ENCODE measurements around the gene ZNF500.
"Not testable (repeated sequence)": the region's sequence is repeated elsewhere in the genome, so short reads cannot be mapped to it uniquely, and the experiment has no call there.

The ZNF500 gene

DNA sequence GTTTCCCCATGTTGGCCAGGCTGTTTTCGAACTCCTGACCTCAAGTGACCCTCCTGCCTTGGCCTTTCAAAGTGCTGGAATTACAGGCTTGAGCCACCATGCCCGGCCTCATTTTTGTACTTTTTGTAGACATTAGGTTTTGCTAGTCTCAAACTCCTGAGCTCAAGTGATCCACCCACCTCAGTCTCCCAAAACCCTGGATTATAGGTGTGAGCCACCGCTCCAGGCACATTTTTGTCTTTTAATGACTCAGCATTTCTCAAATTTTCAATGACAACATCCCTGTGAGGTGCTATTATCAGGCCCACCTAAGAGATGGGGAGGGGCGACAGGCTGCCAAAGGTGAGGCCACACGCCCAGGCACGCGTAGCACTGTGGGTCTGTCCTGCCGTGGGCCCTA is 20.1 kb upstream of the ZNF500 start (continued):
- TF ChIP-seq, protein P1, sequence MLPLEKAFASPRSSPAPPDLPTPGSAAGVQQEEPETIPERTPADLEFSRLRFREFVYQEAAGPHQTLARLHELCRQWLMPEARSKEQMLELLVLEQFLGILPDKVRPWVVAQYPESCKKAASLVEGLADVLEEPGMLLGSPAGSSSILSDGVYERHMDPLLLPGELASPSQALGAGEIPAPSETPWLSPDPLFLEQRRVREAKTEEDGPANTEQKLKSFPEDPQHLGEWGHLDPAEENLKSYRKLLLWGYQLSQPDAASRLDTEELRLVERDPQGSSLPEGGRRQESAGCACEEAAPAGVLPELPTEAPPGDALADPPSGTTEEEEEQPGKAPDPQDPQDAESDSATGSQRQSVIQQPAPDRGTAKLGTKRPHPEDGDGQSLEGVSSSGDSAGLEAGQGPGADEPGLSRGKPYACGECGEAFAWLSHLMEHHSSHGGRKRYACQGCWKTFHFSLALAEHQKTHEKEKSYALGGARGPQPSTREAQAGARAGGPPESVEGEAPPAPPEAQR (tag by site-specific recombination; IDR thresholded peaks at IDR 0.05): no peak
- TF ChIP-seq ZNF624 (tag by site-specific recombination; IDR thresholded peaks at IDR 0.05) (no peak), BCL11B (tag by site-specific recombination; IDR thresholded peaks at IDR 0.05; ENCODE audit: low read depth) (no peak)

DNA sequence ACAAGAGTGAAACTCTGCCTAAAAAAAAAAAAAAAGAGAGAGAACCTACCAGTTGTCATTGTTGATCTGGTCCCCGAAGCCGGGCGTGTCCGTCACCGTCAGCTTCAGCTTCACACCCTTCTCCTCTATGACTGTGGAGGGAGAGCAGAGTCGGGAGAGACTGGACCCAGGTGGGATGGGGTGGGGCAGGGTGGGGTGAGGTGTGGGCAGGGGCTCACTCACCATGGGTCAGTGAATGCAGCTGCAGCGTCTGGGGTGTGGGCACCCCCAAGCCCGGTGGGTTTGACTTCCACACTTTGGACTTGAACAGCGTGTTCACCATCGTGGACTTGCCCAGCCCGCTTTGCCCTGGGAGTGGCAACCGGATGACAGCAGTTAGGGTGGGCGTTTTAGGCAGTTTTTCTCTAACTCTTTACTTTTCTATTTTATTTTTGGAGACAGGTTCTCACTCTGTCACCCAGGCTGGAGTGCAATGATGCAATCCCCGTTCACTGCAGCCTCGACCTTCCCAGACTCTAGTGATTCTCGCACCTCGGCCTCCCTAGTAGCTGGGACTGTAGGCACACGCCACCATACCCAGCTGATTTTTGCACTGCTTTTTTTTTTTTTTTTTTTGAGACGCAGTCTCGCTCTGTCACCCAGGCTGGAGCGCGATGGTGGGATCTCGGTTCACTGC is 18.9 kb upstream of the ZNF500 start:
- CTCF ChIA-PET: no interaction called here
- Histone ChIP-seq H3K9me3 (ENCODE audit: control insufficient read depth, insufficient read depth, low read depth, low read length) (no peaks in the 10 kb centered on the region), H3K4me3 (ENCODE audit: low read depth, low read length) (no peak overlapping the region), H3K27ac (ENCODE audit: extremely low read depth, low read depth, low read length) (no peak overlapping the region), H3K36me3 (ENCODE audit: control insufficient read depth in 2 of 2, insufficient read depth in 1 of 2, low read length in 2 of 2) (no peaks in the 10 kb centered on the region), H3K4me1 (ENCODE audit: control insufficient read depth, insufficient read depth, low read length) (no peaks in the 10 kb centered on the region)
- no peak for TF ChIP-seq KLF16 (tag by site-specific recombination; IDR thresholded peaks at IDR 0.05)
- peak; percentile 97 for TF ChIP-seq KLF1 (tag by site-specific recombination; IDR thresholded peaks at IDR 0.05)
- POLR2A ChIA-PET: no interaction called here

DNA sequence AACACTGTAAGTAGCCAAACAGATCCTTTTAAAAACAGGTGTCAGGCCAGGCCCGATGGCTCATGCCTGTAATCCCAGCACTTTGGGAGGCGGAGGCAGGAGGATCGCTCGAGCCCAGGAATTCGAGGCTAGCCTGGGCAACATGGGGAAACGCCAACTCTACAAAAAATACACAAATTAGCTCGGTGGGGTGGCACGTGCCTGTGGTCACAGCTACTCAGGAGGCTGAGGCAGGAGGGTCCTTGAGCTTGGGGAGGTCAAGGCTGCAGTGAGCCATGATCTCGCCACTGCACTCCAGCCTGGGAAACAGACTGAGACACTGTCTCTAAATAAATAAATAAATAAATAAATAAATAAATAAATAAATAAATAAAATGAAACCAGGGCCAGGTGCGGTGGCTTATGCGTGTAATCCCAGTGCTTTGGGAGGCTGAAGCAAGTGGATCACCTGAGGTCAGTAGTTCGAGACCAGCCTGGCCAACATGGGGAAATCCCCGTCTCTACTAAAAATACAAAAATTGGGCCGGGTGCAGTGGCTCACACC is 17.6 kb upstream of the ZNF500 start:
- H3K27ac ChIP-seq (ENCODE audit: extremely low read depth, low read depth, low read length); H3K4me3 ChIP-seq (ENCODE audit: low read depth, low read length); H3K9me3 ChIP-seq (ENCODE audit: control insufficient read depth, insufficient read depth, low read depth, low read length); H3K36me3 ChIP-seq (ENCODE audit: control insufficient read depth in 2 of 2, insufficient read depth in 1 of 2, low read length in 2 of 2); H3K4me1 ChIP-seq (ENCODE audit: control insufficient read depth, insufficient read depth, low read length); CTCF ChIA-PET: not testable (repeated sequence)
- POLR2A ChIA-PET: interaction anchor here (0.6 kb wide), 1 partner anchor 11 kb away, joined by 3 read pairs; the partner anchor contains the start of gene SMIM22
- TF ChIP-seq, protein P2, sequence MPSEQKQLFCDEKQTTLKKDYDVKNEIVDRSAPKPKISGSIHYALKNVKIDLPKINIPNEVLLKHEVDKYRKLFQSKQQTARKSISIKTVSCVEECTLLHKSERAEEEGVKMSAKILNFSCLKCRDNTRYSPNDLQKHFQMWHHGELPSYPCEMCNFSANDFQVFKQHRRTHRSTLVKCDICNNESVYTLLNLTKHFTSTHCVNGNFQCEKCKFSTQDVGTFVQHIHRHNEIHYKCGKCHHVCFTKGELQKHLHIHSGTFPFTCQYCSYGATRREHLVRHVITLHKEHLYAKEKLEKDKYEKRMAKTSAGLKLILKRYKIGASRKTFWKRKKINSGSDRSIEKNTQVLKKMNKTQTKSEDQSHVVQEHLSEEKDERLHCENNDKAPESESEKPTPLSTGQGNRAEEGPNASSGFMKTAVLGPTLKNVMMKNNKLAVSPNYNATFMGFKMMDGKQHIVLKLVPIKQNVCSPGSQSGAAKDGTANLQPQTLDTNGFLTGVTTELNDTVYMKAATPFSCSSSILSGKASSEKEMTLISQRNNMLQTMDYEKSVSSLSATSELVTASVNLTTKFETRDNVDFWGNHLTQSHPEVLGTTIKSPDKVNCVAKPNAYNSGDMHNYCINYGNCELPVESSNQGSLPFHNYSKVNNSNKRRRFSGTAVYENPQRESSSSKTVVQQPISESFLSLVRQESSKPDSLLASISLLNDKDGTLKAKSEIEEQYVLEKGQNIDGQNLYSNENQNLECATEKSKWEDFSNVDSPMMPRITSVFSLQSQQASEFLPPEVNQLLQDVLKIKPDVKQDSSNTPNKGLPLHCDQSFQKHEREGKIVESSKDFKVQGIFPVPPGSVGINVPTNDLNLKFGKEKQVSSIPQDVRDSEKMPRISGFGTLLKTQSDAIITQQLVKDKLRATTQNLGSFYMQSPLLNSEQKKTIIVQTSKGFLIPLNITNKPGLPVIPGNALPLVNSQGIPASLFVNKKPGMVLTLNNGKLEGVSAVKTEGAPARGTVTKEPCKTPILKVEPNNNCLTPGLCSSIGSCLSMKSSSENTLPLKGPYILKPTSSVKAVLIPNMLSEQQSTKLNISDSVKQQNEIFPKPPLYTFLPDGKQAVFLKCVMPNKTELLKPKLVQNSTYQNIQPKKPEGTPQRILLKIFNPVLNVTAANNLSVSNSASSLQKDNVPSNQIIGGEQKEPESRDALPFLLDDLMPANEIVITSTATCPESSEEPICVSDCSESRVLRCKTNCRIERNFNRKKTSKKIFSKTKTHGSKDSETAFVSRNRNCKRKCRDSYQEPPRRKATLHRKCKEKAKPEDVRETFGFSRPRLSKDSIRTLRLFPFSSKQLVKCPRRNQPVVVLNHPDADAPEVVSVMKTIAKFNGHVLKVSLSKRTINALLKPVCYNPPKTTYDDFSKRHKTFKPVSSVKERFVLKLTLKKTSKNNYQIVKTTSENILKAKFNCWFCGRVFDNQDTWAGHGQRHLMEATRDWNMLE (tag by site-specific recombination; conservative IDR thresholded peaks at IDR 0.05; ENCODE audit: low read depth): peak; percentile 55; the same call in 1 of the 2 replicates
- TF ChIP-seq ZNF623 (tag by site-specific recombination; IDR thresholded peaks at IDR 0.05) (peak; percentile 35), ZNF394 (tag by site-specific recombination; IDR thresholded peaks at IDR 0.05; ENCODE audit: borderline replicate concordance) (peak; percentile 46; the same call in 1 of the 2 replicates), ZNF426 (tag by site-specific recombination; IDR thresholded peaks at IDR 0.05) (peak; percentile 40), ZNF555 (tag by site-specific recombination; conservative IDR thresholded peaks at IDR 0.05) (peak; percentile 11; the same call in 1 of the 2 replicates)

DNA sequence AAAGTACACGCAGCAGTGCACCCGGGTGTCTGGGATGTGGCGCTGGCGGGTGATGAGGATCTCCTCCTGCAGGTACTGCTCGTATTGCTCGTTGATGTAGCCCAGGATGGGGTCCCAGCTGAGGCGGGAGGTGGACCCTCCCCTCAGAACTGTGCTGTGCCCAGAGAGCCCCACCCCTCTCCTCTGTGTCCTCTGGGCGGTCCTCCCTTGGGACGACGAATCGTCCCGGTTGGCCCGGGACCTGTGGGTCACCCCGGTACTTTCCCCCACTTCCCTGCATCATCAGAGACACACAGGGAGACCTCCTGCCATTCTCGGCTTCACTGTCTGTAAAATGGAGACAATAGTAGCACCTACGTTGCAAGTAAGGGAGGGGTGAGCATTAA is 17.0 kb upstream of the ZNF500 start:
- Histone ChIP-seq H3K4me3 (ENCODE audit: low read depth, low read length) (no peak overlapping the region), H3K36me3 (ENCODE audit: control insufficient read depth in 2 of 2, insufficient read depth in 1 of 2, low read length in 2 of 2) (no peaks in the 10 kb centered on the region), H3K4me1 (ENCODE audit: control insufficient read depth, insufficient read depth, low read length) (peaks cover 2% of the 10 kb centered on the region; the same call in 1 of the 2 replicates), H3K9me3 (ENCODE audit: control insufficient read depth, insufficient read depth, low read depth, low read length) (no peaks in the 10 kb centered on the region), H3K27ac (ENCODE audit: extremely low read depth, low read depth, low read length) (no peak overlapping the region)
- ChIA-PET CTCF (no interaction called here), POLR2A (no interaction called here)
- TF ChIP-seq ZNF596 (tag by site-specific recombination; IDR thresholded peaks at IDR 0.05): no peak
- TF ChIP-seq ZNF768 (tag by site-specific recombination; IDR thresholded peaks at IDR 0.05): no peak
- TF ChIP-seq ZNF324 (tag by site-specific recombination; IDR thresholded peaks at IDR 0.05): no peak

Measured in HEK293 (cell line).